GM21515 (cell line): Measurements from ENCODE around the gene DNER.
"Not testable (repeated sequence)": the region's sequence is repeated elsewhere in the genome, so short reads cannot be mapped to it uniquely, and the experiment has no call there.

Source experiments
- ATAC-seq: cut with Tn5 transposase; IDR thresholded peaks from one replicate; pipeline ENCODE4 v1.9.1; 2021; ENCODE audit not compliant: unreplicated experiment

Gene DNER

DNA sequence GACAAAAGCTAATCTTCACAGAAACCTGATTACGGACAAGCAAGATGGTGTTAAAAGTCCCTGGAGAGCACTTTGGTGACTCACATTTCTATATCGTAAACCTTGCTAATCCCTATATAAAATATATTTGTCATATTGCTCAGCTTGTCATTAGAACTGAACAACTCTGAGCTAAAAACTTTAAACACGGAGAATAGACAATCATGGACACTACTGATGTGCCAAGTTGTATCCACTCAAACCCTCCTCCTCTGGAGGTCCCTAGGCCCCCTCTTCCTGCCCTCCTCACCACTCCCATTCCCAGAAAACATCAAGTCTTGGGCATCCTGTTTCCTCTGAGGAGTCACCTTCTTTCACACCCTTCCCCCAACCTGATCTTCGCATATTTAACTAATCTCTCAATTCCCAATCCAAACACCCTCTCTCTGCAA lies 304.6 kb downstream of the DNER start:
- no peak for ATAC-seq

DNA sequence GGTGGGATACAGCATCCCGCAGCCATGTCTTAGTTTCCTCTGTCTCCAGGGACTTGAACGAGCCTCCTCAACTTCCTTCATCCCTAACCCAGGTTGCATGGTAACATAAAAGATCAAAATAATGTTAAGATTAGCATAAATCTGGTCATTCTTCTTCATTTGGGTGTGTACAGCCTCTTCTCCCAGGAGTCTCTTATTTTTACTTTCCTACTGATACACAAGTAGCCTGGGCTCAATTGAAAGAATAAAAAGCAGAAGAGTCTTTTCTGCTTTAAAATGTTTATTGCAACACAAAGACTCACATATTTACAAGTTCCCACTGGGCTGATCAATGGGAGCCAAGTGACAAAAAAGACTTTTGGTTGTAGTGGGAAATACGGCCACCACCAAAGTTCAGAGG lies 305.4 kb downstream of the DNER start:
- ATAC-seq, result no peak

DNA sequence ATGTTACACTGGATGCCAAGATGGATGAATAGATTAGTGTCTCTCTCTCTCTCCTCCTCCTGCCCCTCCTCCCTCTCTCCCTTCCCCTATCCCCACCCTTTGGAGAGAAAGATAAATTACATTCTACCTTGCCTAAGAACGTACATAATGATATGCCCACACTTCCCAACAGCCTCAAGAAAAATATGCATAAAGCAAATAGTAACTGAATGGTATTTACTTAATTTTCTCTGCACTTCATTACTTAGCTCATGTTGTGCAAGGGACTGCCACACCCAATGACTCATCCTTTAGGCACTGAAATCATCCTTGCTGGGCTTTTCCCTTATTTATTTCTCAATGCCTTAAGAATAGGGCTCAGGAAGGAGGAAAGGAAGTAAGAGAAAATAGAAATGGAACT lies 306.0 kb downstream of the DNER start:
- no peak for ATAC-seq

DNA sequence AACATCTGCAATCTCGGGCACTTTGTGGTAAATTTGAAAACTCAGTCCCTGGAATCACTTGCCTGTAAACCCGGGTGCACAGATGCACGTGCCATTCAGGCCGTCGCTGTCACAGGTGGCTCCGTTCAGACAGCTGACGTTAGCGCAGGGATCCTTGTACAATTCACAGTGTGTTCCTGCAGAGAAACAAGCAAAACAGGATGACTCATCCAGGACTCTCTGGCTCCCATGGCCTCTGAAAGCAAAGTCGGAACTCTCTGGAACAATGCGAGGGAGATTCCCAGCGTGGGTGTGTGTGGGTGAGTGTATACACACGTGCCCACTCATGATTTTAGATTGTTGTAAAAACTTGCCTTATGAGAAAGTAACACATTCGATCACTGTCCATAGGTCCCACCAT lies 307.2 kb downstream of the DNER start:
- ATAC-seq, result no peak

DNA sequence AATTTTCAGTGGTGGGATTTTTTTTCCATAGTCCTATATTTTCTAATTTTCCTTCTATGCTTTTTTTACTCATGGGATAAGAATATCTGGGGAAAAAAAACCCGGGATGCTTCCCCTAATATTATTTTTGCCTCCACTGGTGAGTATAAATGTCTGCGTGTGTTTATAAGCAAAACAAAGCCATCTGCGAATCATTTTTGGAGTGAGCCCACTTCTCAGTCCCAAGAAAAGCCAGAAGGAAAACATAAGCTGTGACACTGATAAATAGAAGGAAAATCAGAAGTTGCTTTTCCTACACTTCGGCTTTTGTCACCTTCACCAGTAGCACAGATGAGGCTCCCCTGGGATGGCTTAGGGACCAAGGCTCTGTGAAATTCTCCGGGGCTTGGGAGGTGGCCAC lies 308.6 kb downstream of the DNER start:
- ATAC-seq, result no peak

DNA sequence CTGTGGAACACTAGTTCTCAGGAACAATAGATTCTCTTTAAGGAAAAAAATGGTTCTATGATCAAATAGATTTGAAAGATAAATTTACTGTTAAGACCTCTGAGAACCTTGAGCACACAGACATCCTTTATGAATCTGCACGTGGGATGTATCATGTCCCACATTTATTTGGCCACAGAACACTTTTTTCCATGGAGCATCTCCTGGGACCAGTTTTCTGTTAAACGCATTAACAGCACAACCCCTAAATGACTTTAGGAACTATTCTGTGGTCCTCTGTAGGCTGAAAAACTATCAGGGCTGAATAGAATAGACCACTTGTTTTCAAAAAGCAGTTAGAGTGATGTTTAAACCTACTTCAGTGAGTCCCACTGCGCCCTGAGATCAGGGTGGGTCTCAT lies 311.1 kb downstream of the DNER start:
- ATAC-seq, result no peak

DNA sequence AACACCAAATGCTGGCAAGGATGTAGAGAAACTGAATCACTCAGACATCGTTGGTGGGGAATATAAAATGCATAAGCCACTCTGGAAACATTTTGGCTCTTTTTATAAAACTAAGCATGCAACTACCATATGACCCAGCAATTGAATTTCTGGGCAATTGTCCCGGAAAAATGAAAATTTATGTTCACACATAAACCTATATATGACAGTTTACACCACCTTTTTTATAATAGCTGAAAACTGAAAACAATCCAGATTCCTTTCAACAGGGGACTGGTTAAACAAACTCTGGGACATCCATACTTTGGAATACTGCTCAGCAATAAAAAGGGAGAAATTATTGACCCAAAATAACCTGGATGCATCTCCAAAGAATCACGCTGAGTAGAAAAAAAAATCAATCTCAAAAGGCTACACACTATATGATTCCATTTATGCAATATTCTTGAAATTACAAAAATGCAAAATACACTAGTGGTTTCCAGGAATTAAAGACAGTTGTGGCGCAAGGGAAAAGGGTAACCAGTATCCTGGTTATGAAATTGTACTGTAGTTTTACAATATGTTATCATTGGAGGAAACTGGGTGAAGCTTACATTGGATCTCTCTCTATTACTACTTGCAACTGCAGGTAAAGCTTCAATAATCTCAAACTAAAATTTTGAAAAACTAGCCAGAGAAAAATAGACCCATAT lies 313.0 kb downstream of the DNER start:
- ATAC-seq, result no peak

DNA sequence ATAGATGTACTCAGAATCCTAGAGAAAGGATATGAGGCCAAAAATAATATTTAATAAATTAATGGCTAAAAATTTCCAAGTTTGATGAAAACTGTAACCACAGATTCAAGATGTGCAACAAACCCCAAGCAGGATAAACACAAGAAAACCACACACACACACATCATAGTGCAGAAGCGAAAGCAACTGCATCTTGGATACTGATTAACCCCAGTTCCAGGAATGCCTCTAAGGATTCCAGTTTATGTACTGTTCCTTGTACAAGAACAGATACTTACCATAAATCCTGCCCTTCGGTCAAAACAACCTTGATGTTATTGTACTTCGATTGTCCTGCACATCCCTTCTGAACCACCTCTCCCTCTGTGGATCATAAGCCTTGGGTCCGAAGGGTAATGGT lies 320.4 kb downstream of the DNER start:
- no peak for ATAC-seq

DNA sequence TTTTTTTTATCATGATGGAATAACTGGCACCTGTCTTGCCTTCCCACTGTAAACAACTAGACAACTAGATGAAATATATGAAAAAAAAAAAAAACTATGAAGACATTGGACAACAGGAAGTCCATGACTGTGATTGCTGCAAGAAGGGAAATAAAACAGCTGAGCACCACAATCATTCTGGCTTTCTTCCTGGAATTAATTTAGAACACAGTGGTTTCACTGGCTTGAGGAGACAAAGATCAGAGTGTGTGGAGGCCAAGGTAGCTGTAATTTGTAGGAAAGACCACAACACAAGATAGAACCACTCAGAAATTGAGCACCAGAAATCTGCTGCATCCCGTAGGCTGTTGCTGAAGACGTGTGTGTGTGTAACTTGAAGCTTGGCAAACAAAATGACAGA lies 322.2 kb downstream of the DNER start:
- ATAC-seq, result no peak

DNA sequence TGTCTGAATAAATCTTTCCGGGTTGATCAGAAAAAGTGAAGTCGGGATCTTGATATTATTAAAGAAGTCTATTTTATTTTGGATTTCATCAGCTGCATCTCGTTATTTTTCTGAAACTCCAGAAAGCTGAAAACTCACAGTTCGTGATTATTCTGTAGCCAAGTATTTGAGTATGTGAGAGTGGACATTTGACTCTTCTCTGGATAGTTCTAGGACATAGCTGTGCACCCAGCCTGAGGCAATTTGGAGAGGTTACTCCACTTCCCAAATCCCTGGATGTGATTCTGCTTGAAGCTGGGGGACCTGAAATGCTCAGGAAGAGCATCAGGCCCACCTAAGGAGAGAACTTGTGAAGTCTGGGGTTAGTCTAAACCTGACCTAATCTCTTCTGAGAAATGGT lies 325.6 kb downstream of the DNER start:
- no peak for ATAC-seq

DNA sequence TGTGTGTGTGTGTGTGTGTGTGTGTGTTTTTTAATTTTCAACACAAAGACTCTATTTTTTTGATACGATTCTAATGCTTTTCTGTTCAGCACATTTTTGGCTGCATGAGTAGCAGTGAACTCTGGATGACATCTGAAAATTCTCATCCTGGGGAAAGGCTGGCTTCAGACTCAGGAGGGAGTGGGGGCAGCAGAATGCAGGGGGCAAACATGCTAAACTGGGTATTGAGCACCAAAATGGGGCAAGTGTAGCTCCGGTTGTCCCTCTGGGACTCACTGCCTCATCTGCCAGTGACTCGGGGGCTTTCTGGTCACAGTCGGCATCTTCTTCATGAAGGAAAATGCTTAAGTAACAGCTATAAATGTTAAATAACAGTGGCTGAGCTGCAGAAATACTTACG lies 326.5 kb downstream of the DNER start:
- ATAC-seq, result no peak

DNA sequence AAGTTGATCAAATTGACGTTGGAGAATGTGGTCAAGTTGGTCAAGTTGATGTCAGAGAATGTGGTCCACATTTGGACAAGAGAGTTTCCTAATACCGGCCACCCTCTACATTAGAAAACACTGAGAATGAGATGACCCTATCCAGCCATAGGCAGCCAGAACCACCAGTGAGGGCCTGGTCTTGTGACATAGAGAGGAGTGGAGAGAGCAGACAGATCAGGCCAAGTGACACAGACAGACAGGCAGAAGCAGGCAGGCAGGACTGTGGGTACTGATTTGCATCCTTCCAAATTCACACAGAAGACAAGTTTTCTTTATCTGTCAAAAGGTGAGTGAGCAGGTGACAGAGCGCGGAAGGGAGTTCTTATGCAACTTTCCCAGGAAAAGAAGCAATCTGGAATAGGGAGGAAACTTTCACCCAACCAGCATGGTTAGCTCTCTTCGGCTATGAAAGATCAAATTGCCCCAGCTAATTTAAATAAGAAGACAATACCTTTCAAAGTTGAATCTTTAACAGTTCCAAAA lies 334.2 kb downstream of the DNER start:
- no peak for ATAC-seq

DNA sequence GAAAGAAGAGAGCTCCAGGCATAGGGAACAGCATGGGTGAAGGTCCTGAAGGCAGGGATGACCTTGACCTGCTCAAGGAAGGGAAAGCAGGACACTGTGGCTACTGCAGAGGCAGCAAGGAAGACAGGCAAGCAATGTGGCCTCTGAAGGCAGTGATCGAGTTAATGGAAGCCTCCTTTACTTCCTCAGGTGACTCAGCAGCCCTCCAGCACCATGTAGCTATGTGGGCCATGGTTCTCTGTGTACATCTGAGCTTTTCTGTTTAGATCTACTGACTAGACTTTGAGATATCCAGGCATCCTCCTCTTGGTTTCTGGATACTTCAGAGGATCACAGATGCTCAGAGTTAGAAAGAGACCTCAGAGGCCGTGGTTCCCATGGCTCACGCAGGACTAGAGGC lies 336.0 kb downstream of the DNER start:
- no peak for ATAC-seq

DNA sequence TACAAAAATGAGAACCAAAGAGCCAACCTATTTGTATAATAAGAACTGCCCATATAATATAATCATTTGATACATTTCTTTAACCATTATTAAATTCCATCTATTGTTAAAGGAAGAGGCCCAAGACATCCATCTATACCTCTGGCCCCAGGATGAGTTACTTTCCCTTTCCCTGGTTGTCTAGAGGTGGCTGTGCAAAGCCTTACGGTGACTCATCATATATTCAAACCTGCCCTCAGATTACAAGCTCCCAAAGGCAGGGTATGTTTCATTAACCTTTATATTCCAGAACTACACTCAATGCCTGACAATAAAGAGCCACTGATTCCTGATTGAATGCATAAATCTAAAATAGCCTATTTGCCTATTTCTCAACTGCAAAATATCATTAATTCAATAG lies 337.5 kb downstream of the DNER start:
- no peak for ATAC-seq

DNA sequence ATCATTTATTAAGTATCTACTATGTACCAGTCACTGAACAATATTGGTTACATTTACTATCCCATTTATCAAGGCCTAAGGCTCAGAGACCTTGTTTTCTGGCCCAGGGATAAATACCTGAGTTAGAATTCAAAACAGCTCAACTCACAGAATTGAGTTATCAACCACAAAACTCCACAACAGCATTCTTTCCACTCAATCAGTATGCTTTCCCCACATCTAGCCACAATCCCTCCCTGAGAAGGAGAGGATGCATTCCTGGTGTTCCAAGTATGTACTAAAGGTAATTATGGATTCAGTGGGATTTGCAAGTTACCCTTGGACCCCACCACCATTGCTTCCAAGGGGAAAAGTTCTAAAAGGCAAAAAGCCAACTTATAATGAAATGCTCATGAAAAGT lies 339.1 kb downstream of the DNER start:
- ATAC-seq, result no peak

DNA sequence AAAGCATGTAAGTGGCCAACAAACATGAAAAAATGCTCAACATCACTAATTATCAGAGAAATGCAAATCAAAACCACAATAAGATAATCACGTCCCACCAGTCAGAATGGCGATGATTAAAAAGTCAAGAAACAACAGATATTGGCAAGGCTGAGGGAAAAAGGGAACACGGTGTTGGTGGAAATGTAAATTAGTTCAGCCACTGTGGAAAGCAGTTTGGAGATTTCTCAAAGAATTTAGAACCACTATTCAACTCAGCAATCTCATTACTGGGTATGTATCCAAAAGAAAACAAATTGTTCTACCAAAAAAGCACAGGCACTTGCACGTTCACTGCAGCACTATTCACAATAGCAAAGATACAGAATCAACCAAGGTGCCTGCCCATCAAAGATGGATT lies 341.0 kb downstream of the DNER start:
- ATAC-seq, result not testable (repeated sequence)

DNA sequence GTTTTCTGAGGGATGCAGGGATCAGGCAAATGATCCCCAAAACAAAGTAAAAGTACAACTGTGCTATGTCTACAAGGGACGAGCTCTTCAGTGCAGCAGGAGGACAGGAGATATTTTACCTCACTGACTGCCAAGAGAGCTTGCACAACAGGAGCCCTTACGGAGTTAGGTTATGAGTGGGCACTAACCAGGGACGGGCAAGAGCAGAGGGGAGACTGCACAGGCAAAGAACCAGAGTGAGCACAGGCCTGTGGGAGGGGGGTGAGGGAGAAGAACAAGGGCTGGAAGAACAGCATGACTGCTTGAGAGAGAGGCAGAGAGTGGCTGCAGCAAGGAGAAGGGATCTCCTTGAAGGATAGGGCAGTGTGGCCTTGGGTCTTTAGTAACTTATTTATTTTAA lies 342.1 kb downstream of the DNER start:
- ATAC-seq, result no peak

DNA sequence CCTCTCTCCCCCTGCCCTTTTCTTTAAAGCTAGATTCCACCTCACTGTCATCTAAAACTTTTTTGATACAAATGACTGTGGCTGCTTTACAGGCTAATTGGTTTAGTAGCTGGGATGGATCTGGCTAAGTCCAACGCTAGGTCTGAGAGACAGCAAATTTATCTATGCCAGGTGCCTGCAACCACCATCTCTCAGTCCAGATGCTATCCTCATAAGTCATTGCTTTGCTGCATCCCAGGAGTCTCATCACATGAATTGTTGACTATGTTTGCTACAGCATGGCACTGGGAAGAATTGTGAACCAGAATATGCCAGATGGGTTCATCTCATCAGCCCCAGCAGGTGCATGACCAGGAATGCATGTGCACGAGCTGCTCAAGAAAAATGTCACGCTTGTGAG lies 343.3 kb downstream of the DNER start:
- ATAC-seq, result no peak

DNA sequence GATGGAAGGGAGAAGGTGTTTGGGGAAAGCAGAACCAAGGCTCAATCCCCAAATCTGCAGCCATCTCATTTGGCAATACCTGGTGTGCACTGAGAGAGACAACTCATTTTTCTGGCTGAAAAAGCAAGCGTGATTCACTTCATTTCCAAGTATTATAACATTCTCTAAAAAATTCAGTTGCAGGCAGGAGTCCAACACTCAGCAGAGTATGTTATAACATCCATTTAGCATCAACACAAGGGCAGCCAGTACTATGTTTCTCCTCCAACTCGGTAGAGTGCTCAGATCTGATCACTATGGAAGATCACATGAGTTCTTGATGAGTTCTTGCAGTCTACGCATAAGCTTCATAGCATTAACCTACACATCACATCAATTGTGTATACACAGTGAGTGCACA lies 343.8 kb downstream of the DNER start:
- ATAC-seq, result no peak

DNA sequence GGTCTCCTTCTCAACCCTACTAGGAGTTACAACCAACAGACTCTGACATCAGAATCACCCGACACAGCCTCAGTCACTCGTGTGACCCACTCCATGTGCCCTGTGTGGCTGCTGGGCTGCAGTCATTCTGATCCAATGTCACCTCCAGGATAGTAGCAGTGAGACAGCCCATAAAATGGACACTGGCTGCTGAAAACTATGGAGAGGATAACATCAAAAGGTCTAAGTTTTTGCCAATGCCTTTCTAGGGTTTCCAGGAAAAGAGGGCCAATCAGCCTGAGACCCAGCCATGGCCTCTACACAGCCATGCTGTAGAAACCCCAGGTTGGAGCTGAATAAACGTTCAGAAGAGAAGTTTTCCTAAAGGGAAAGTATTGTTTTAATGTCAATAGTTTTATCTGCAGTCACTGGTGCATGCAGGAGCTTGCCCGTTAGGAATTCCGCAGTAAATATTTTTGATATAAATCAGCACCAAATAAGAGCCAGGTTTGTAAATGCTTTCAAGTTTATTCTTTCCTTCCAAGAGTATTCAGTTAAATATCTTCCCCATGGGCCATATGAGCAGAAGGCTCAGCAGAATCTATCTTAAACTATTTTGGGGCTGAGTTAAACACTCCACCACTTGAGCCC lies 351.1 kb downstream of the DNER start:
- no peak for ATAC-seq

DNA sequence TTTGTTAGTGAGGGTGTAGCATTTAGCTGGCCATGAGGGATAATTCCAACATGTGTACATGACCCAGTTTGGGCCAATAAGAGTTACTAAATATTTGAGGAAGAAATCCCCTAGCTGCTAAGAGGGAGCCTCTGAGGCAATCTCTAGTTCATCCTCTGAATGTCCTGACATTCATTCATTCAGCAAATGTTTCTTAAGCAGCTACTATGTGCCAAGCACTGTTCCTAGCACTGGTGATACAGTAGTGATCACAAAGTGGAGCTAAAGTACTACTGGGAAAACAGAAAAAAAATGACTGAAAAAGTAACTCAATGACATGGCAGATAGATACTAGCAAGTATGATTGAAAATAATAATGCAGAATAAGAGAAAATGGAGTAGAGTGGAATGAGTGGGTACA lies 363.5 kb downstream of the DNER start:
- ATAC-seq, result no peak

DNA sequence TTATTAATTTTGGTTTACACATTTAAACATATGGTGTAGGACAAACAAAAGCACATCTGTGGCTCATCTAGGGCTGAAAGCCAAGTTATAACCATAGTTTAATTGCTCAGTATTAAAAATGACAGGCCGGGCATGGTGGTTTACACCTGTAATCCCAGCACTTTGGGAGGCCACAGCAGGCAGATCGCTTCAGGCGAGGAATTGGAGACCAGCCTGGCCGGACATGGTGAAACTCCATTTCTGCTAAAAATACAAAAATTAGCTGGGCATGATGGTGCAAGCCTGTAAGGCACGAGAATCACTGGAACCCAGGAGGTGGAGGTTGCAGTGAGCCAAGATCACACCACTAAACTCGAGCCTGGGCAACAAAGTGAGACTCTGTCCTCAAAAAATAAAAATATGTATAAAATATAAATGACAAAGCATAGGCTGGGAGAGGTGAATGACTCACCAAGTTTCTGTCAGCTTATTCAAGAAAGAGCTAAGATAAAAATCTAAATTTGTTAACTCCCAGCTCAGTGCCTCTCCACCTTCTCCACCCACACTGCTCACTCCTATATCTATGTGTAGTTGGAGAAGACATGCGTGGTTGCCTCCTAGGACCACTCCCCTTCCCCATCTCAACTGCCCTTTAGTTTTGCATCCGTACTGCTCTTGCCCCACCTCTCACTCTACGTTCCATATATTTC lies 364.1 kb downstream of the DNER start:
- ATAC-seq, result no peak
